ENCODE data around the gene EIF3K. TPM values are rescaled to one million over a fixed set of nuclear protein-coding genes. Genes with fewer than 3 reads are reported as not detected.

The EIF3K gene
- total and polyA plus RNA-seq, 10 of the 15 experiments (the other 5 are each of a cell fraction or from before 2014, with no cell fraction given), result 330 to 927 (median 436) TPM

- TF ChIP-seq E2F8 (IDR thresholded peaks at IDR 0.05; ENCODE audit: low read depth, partially characterized antibody), result no peak
- no peak for TF ChIP-seq SUPT20H (IDR thresholded peaks at IDR 0.05; ENCODE audit: borderline replicate concordance, control insufficient read depth, low read depth, low read length)
- no peak for TF ChIP-seq ZBTB40 (IDR thresholded peaks at IDR 0.05; ENCODE audit: borderline replicate concordance)
- TF ChIP-seq WRNIP1 (IDR thresholded peaks at IDR 0.05; ENCODE audit: borderline replicate concordance, low read depth, low read length), result no peak
- no peak for TF ChIP-seq CREB1 (IDR thresholded peaks at IDR 0.05; ENCODE audit: low read depth)
- no peak for TF ChIP-seq SREBF2 (IDR thresholded peaks at IDR 0.05; ENCODE audit: low read length)
- no peak for TF ChIP-seq SIX5 (IDR thresholded peaks at IDR 0.05; ENCODE audit: low read depth, low read length, severe bottlenecking)
- TF ChIP-seq MXI1 (IDR thresholded peaks at IDR 0.05; ENCODE audit: low read depth, low read length), result no peak
- no peak for TF ChIP-seq JUND (IDR thresholded peaks at IDR 0.05; ENCODE audit: low read depth, low read length)
- TF ChIP-seq STAT1 (conservative IDR thresholded peaks at IDR 0.05), result no peak
- TF ChIP-seq ZNF274 (IDR thresholded peaks at IDR 0.05; ENCODE audit: insufficient read depth, insufficient read length), result no peak
- peak; percentile 77 for TF ChIP-seq CBFB (IDR thresholded peaks at IDR 0.05; ENCODE audit: low read depth)
- no peak for TF ChIP-seq TARDBP (IDR thresholded peaks at IDR 0.05; ENCODE audit: borderline replicate concordance)
- peak; percentile 82 for TF ChIP-seq SPI1 (IDR thresholded peaks at IDR 0.05; ENCODE audit: borderline replicate concordance, insufficient read depth, low read depth, low read length)
- peak; percentile 97 for TF ChIP-seq IKZF1 (conservative IDR thresholded peaks at IDR 0.05)
- no peak for TF ChIP-seq BMI1 (IDR thresholded peaks at IDR 0.05; ENCODE audit: borderline replicate concordance)
- no peak for TF ChIP-seq ELK1 (IDR thresholded peaks at IDR 0.05; ENCODE audit: low read depth, low read length)
- TF ChIP-seq YY1 (IDR thresholded peaks at IDR 0.05; ENCODE audit: low read depth, low read length), result no peak
- TF ChIP-seq CEBPZ (IDR thresholded peaks at IDR 0.05; ENCODE audit: low read depth, low read length), result no peak
Measured at GRCh38 chr19:38583219-38583984, 35.6 kb upstream of the EIF3K start (continued).

Measured in GM12878 (cell line).